OCI-M1 (cell line): Measurements from ENCODE around the gene DPAGT1.
"Not testable (repeated sequence)": the region's sequence is repeated elsewhere in the genome, so short reads cannot be mapped to it uniquely, and the experiment has no call there.

ENCODE experiments used
- DNase-seq: peaks from one replicate; lab custom pipeline; 2025; lab: John Stamatoyannopoulos, UW

DPAGT1 gene

DNA sequence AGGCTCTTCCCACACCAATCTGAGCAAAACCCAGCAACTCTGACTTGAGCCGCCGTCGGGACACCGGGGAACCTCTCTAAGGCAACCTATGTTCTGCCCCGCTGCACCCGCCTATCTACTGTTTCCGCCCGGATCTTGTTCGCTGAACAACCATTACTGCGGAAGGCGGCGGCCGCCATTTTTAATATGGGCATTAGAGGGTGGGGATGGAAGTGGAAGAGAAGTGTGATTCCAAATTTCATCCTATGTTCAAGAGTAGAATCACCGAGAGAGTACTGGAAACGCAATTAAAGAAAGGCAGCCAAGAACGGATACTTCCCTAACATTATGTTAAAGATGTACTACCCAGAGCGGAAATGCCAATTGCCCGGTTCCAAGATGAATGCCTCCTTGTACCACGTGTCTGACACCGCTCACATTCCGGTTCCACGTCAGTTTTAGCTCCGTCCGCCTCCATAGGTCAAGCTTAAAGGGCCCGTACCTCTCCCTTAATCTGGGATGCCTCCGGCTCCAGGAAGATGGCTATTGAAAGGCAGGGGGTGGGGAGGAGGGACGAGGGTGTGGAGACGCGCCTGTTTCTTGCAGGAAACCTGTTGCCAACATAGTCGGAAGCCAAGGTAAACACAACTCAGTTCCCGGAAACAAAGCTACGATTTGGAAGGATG is at the start of gene DPAGT1:
Gene DPAGT1, minus strand, starts transcription at position 95 of the 665 bp plus-strand sequence. CDS start 198 bp downstream, outside the sequence.
- peak; percentile 99 for DNase-seq

DNA sequence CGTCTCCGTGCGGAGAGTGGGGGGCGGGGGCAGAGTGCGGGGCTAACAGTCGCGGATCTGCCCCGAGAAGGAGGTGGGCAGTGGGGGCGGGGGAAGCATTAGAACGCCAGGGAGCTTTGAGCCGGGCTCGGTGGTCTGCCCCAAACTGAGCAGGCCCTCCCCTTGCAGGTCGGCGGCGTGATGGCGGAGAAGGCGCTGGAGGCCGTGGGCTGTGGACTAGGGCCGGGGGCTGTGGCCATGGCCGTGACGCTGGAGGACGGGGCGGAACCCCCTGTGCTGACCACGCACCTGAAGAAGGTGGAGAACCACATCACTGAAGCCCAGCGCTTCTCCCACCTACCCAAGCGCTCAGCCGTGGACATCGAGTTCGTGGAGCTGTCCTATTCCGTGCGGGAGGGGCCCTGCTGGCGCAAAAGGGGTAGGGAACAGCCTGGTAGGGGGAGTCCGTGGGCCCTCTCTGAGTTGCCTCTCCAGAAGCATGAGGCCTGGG is 48.2 kb upstream of the DPAGT1 start:
- DNase-seq: no peak

DNA sequence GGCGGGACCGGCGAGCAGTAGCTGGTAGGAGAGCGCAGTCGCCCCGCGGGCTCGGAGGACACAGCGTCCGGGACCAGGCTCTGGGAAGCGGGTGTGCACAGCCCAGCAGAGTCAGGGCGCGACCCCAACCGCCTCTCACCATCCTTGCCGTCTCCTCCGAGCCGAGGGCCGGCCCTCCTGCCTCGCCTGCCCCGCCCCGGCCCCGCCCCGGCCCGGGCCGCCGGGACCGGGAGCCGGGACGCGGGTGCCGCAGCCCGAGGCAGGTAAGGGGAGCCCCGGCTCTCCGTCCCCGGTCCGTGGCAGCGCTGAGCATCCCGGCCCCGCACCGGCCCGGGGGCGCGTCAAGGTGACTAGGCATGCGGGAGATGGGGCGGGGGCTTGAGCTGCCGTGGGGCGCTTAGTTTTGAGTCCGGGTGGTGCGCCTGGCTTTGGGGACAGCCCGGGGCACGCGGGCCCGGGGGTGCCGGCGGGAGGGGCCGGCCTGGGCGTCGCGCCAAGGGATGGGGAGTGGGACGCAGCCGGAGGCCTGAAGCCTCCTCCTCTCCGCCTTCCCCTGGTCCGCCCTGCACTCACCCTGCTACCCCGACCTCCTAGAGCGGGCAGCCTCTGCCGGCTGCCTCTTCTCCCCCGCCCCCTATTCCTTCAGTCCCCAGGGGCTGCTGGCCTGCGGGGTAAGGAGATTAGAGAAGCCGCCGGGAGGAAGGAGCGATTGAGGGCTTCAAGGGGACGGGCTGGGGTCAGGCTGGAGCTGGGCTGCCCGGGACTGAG is 47.5 kb upstream of the DPAGT1 start, which contains the start of gene ABCG4:
Gene ABCG4, plus strand, starts transcription at position 35 of the 768 bp plus-strand sequence. CDS start 914 bp downstream, outside the sequence.
- no peak for DNase-seq

DNA sequence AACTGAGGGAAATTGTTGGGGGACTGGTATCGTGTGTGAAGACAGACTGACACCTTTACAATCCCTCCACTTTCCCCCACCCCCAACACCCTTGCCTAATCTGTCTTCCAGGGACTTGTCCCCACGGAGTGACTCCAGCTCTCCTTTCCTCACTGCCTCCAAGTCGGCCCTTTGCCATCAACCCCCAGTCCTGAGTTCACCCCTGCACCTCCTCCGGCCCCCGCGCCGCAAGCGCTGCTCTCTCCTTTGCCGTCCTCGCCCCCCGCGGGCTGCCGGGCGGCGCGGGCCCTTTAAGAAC is 47.0 kb upstream of the DPAGT1 start:
- DNase-seq: no peak

DNA sequence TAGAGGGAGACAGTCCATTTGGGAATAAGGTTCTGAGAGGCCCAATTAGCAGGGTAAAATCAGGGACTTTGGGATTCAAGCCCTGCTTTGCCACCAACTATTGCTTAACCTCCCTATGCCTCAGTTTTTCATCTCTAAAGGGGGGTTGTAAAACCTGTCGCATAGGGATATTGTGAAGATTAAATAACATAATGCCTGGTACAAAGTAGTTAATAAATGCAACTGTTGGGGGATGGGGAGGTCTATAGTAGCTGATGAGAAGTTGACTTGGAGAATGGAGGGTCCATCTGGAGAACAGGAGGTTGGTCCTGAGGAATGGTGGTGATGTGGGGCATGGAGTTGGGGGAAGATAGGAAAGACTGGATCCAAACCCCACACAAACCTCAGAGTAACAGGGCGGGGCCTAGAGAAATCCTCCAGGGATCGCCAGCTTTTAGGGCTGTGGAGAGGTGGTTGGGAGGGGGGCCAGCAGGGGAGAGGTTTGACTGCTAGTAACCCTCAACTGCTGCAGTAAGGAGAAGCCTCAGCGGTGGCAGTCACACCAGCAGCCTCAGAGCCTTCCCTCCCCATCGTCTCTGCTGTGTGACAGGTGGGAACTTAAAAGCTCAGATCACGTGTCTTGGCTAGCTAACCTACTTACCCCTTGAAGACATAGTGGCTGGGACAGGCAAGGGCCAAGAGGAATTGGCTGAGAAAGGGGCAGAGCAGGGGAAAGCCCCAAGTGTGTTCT is 46.1 kb upstream of the DPAGT1 start:
- no peak for DNase-seq

DNA sequence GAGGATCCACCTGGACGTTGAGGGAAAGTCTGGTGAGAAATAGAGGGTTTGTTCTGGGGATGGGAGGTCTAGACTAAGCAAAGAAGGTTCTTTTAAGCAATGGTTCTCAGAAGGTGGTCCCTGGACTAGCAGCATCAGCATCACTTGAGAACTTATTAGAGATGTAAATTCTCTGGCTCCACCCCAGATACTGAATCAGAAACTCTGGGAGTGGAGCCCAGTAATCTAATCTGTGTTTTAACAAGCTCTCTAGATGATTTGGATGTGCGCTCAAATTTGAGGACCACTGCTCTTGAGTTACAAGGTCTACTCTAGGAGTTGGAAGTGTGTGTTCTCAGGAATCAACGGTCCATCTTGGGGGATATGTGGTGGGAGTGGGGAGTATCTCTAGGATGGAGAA is 43.9 kb upstream of the DPAGT1 start:
- no peak for DNase-seq

DNA sequence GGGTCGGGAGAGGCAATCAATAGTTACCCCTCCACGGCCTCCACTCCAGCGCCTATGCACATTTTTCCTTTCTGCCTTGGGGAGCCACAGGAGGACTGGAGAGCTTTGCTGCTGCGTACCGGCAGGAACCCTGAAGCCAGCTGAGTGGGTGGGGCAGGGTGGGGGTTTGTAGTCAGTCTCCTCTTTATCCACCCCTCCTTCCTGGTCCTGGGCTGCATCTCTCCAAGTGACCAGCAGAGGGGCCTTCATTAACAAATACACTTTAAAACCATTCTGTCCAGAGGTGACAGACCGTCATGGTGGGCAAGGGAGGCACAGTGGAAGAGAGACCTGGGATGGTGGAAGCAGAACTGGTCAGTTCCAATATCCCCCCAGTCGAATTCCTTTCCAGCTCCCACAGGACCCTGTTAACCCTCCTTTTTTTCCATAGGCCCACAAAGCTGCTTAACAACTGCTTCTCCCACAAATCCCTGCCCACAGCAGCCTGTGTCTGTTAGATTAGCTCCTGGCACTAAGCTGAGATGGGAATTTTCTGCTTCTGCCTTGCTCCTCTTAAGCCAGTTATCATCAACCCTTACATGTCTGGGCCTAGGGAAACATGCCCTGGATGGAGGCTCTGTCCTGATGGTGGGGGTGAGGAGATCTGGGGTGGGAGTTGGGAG is 43.3 kb upstream of the DPAGT1 start:
- DNase-seq: peak; percentile 84

DNA sequence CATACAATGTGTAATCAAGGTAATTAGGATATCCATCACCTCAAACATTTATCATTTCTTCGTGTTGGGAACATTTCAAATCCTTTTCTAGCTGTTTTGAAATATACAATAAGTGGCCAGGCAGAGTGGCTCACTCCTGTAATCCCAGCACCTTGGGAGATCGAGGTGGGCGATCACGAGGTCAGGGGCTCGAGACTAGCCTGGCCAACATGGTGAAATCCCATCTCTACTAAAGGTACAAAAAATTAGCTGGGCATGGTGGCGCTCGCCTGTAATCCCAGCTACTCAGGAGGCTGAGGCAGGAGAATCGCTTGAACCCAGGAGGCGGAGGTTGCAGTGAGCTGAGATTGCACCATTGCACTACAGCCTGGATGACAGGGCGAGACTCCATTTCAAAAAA is 37.6 kb upstream of the DPAGT1 start:
- not testable (repeated sequence) for DNase-seq

DNA sequence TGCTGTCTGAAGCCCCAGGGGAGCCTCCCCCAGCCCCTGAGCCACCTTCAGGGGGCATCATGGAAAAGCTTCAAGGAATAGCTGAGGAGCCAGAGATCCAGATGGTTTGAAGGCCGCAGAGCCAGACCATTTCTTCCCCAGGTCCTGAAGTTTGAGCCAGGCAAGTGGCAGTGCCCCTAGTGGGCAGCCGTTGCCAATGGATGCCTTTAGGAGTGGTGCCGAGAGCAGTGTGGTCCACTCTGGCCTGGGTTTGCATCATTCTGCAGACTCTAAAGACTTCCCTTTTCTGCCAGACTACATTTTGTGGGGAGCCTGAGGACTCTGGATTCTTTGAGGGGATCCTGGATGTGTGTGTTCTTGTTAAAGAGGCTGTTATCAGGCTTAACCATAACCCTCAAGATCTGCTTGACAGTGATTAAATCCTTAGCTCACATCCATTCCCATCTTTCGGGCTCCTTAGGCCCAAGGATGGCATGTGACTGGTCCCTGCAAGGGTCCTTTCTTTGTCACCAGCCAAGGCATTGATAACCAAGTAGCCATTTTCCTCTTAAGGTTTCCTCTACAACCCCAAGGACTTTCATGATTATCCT is 32.8 kb upstream of the DPAGT1 start:
- peak; percentile 61 for DNase-seq

DNA sequence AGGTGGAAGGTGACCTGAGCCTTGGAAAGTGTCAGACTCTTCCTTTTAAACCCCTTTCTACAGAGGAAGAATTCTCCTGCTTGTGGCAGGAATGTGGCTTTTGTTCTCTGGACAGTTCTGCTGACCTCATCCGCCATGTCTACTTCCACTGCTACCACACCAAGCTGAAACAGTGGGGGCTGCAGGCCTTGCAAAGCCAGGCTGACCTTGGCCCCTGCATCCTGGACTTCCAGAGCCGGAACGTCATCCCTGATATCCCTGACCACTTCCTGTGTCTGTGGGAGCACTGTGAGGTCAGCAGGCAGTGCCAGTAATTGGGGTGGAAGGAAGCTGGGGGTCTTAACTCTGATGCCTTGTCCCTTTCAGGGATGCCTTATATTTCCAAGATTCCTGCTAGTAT is 29.0 kb upstream of the DPAGT1 start:
- DNase-seq: no peak

DNA sequence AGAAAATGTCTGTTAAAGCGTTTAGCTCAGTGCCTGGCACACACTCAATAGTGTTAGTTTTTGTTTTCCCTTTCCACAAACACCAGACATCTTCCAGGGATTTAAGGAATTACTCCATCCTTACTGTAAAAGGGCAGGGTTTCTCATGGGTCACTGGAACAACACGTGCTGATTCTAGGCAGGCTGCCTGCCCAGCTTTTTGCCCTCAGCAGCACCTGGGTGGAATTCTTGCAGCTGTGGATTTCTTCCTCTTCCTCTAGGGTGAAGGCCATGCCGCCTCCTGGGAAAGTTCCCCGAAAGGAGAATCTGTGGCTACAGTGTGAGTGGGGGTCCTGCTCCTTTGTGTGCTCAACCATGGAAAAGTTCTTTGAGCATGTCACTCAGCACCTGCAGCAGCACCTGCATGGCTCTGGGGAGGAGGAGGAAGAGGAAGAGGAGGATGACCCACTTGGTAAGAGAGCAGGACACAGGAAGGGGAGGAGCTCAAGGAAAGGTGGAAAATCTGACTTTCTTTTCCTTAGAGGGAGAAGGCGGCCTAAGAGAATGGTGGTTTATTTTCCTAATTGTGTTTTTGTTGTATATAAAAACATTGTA is 25.1 kb upstream of the DPAGT1 start:
- no peak for DNase-seq

DNA sequence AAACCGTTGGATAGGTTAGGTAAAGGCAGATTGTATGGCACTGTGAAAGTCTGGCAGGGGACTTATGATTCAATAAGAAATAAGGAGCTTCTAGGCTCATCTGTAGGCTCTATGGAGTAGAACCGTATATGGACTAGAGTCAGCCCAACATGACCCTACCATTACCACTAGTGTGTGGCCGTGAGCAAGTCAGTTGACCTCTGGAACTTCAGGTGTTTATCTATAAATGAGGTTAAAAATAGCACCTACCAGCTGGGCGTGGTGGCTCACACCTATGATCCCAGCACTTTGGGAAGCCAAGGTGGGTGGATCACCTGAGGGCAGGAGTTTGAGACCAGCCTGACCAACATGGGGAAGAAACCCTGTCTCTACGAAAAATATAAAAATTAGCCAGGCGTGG is 24.2 kb upstream of the DPAGT1 start:
- no peak for DNase-seq

DNA sequence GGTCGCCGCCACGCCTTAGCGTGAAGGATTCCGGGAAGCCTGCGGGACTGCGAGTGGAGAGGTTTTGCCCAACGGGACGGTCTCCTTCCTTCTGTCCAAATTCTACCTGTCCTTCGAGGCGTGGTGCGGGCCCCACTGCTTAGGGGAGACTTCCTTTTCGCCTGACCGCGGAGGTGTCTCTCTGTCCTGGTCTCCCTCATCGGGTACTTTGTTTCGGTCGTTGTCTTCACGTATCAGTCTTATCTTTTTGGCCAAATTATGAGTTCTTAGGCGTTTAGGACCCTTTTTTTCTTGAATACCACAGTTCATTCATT is 20.1 kb upstream of the DPAGT1 start:
- DNase-seq: peak; percentile 63

DNA sequence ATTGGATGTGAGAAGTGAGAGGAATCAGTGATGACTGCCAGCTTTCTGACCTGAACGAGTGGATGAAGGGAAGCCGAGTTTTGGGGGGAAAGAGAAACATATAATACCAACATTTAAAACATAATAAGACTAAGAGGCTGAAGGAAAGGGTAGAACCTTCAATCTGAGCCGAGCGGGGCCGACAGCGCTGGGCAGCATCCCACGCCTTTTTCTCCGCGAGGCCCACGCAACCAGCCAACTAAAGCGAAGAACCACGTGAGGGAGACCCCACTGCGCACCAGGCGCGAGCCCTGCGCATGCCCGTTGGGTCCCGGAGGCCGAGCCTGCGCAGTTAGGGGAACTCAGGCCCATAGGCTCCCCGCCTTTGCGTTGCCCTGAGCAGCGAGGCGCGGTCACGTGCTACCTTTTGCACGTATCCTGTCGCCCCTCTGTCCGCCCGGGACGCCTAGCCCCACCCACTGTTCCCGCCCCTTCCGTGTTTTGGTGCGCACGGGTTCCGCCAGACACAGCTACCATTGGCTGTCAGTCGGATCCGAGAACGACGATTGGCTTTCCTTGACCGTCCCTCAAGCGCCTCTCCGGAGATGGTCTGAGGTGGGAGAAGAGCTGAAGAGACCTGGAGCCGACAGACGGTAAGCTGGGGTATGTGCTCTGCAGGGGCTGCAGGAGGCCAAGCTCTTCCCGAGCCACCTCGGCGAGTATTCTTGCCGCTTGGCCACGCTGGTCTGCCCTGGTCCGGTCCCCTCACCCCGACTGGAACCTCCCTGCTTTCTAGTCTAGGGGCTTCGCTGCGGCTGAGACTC is 19.6 kb upstream of the DPAGT1 start, which contains the start of gene HINFP:
Gene HINFP, plus strand, starts transcription at position 573 of the 803 bp plus-strand sequence. CDS start 5,365 bp downstream, outside the sequence.
- DNase-seq: peak; percentile 100

DNA sequence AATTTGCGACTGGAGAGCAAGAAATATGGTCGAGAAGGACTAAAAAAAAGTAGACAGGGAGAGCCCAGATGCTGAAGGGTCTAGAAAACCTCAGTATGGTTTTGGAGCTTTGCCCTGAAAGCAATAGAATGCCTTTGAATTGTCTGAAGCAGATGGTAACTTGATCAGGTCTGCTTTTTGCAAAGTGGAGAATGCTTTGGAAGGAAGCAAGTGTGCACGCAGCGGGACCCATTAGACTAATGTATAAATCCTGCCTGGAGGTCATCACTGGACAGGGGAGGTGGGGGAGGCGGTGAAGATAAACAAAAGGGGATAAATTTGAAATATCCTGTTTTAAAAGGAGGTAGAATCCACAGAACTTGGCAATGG is 19.0 kb upstream of the DPAGT1 start:
- peak; percentile 72 for DNase-seq

DNA sequence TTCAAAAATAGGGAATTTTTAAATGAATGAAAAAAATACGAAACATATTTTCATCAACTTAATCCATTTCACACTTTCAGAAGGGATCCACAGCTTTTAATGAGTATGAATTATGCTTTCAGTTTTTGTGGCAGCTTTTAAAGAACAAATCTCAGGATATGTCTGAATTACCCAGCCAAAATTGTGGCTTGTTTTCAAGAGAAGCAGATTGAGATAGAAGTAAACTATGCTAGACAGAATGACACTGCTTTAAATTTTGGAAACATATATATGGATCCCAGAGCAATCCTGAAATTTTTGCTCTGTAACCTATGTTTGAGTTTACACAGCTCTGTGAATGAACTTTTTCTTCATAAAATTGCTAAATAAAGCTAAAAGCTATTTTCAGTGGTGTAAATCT is 17.3 kb upstream of the DPAGT1 start:
- DNase-seq: no peak

DNA sequence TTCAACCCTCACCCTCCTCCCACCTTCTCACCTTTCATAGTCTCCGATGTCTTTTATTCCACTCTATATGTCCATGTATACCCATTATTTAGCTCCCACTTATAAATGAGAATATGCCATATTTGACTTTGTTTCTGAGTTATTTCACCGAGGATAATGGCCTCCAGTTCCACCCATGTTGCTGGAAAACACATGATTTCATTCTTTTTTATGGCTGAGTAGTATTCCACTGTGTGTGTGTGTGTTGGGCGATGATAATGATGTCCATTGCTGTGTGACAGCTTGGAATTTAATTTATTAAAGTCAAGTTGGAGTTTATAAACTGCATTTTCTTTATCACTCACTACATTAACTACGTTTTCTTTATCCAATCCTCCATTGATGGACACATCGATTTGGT is 16.6 kb upstream of the DPAGT1 start:
- no peak for DNase-seq

DNA sequence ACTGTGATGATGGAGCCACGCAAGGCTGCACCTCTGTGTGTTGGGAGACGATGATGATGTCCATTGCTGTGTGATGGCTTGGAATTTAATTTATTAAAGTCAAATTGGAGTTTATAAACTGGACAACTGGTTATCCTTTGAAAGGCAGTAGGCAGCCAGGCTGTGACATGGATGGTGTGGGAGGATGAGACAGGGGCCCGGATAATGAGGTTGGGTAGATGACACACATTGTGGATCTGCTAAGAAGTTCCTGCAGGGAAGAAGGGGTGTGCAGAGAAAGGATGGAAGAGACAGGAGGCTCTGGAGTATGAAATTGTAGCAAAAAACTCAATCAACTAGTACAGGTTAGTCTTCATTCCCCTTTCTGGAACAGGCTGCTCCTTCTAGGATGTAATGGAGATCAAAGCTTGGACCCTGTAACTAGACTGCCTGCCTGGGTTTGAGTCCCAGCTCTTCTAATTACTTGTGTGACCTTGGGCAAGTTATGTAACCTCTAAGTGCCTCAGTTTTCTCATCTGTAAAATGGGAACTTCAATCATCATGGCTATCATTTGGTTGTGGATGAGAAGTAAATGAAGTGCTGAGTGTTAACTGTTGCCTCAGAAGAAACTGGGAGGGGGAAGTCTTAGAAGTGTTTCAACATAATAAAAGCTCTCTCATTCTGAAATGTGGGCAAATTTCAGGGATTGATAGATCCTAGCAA is 15.5 kb upstream of the DPAGT1 start:
- no peak for DNase-seq

DNA sequence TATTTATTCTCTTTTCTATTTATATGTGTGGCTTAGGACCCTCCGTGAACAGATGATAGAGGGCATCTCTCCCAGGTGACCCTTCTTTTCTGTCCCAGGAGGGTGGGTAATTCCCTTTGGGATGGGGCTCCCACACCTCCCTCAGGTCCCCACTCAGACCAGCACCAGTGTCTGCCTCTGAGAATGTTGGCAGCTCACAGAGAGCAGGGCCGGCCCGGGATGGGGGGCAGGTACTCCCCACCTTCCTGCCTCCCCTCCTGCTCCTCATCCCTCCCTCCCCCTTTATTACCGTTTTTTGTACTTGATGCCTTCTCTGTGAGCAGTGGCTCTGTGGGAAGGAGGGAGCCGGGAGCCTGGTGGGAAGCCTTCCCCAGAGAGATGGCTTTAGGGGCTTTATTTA is 14.9 kb upstream of the DPAGT1 start:
- DNase-seq: no peak

DNA sequence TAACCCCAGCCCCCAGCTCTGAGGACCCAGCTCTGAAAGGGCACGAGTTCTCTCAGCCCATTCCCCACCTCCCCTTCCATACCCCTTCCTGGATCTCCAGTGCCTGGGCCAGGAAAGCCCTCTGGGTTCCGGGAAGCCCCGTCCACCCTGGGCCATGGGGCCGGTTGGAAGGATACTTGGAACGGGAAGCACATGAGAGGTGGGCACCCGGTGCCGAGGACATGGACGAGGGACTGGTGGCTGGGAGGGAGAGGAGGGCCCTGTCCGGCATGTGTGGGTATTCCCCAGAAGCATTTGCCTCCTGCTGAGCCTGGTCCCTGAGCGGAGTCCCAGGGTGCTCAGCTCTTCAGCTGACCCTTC is 14.6 kb upstream of the DPAGT1 start:
- DNase-seq: no peak
